Ramos (cell line): ENCODE data around the gene YIPF5.

Experiments used
- in situ Hi-C: fragments of 300-500 bp; cut with MboI; formaldehyde crosslinking; loops from one replicate; pipeline ENCODE4 v1.14.3; 2022; ENCODE audit warnings: low sequenced_read_pairs; ENCODE audit not compliant: unreplicated experiment

The YIPF5 gene

GRCh38 chr5:144131261-144131660 is 39.2 kb downstream of the YIPF5 start:
- in situ Hi-C loops: no loop called here

DNA sequence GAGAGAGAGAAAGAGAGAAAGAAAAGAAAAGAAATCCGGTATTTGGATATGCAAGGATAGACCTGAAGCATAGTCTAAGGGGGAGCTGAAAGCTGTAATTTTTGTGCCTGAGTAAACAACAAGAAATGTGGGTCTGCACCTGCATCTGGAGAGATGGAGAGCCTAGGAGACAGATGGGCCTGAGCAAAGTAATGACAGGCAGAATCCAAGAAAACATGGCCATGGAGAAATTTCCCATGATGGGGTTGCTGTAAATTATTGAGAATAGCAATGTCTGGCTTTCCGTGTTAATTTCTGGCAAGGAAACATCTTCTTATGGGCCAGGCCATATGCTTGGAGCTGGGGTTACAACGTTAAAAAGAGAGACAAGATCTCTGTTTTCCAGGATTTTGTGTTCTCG is 40.2 kb downstream of the YIPF5 start:
- in situ Hi-C loops: no loop called here

DNA sequence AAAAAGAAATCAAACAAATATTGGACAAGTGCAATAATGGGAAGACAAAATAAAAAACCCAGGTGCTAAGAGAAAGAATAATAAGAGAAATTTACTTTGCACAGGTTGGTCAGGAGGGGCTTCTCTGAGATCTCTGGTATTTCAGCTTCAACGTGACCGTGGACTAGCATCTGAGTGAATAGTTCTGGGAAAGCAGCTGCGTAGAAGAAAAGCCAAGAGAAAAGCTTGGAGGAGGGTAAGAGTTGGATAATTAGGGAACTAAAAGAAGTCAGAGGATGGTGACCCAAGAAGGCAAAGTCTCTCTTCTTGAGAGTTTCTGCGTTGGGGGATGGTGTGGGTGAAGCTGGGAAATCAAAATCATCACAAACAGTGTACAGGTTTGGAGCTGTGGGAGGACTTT is 41.6 kb downstream of the YIPF5 start:
- in situ Hi-C loops: no loop called here

DNA sequence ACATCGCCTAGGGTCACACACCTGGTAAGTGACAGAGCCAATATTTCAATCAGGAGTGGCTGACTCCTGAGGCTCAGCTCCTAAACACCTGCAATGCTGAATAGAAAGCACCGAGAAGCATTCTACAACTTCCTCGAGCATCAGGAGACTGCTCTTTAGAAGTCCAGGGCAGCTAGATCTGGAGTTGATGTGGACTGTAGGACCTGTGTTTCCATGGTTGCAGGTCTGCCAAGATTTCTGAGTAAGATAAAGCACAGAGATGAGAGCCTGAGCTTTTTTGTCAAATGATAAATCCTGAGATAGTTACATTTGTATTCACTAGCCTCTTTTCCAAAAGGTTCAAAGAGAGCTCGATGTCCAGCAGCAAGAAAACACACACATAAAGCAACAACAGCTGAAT is 43.8 kb downstream of the YIPF5 start:
- in situ Hi-C loops: no loop called here

DNA sequence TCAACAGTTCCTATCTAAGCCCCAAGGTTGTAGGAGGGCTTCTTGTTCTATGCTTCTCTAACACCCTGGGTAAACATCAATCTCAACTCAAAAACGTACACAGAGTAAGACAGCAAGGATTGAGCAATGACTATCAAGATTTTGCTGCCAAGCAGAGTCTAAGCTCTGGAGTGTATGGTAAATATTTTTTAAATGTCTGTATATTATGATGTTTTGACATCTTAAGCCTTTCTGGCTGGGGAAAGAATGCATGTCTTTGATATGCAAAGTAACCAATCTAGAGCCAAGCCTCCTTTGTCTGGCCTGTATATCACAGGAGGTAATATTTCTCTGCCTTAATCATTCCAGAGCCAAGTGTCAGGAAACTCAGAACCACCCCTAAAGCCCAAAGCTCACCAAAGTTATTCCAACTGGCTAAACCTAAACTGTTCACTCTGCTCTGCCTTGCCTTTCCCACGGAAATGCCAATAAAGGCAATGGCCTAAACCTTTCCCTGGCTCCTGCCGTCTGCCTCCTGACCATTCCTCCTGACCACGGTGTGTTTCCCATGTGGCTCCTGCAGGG is 45.2 kb downstream of the YIPF5 start:
- in situ Hi-C loops: no loop called here

- in situ Hi-C loops: no loop called here
These were observed 47.8 kb downstream of the YIPF5 start for GRCh38 chr5:144122641-144123040.

DNA sequence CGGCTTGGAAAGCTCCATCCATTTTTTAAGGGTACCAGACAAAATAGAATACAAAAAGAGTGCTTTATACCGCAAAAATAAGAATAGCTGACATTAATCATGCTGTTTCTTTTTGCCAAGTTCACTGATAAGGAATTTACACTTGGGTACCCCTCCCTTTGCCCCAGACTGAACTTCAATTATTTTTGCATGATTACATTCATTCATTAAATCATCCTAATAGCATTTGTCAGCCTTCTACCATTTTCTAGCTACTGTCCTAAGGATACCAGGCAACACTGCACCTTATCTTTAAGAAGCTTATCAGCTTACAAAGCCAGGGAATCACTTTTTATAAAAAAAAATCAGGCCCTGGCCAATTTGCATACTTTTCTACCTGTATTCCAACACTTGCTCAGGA is 48.4 kb downstream of the YIPF5 start:
- in situ Hi-C loops: no loop called here

GRCh38 chr5:144121577-144121976 is 48.9 kb downstream of the YIPF5 start:
- in situ Hi-C loops: no loop called here

- in situ Hi-C loops: no loop called here
These were observed 49.7 kb downstream of the YIPF5 start for GRCh38 chr5:144120661-144121180.

DNA sequence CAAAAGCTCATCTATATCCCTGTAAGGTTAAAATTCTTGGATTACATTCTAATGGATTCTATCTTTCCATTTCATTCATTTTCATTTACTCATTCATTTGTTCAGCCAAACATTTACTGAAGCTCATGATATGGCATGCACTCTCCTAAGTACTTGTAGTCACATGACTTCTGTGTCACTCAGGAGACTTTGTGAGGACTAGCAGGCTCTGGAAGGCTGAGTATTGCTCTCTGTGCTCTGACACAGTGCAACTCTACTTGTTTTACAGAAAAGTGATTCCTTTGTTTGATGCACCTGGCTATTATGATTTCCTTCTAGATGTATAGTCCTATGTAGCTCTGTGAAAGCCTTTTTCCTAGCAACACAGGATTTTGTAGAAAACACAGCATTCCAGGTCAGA is 53.0 kb downstream of the YIPF5 start:
- in situ Hi-C loops: no loop called here

DNA sequence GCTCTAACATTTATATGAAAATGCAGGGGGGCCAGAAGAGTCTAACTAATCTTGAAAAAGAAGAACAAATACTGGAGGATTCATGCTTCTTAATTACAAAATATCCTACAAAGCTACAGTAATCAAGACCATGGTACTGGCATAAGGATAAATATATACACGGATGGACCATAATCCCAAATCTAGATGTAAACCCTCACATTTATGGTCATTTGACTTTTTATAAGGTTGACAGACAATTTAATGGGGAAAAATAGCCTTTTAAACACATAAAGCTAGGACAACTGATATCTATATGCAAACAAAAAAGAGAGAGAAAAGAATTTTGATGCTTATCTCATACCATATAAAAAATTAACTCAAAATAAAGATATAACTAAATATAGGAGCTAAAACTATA is 55.9 kb downstream of the YIPF5 start:
- in situ Hi-C loops: no loop called here
